ENCODE results near the gene MINDY2. TPM values are rescaled to one million over a fixed set of nuclear protein-coding genes. Genes with fewer than 3 reads are reported as not detected.

The MINDY2 gene
- total and polyA plus RNA-seq, 2 of the 8 experiments (the other 6 are each of a cell fraction or from before 2014, with no cell fraction given): 3.1 to 25.7 TPM

DNA sequence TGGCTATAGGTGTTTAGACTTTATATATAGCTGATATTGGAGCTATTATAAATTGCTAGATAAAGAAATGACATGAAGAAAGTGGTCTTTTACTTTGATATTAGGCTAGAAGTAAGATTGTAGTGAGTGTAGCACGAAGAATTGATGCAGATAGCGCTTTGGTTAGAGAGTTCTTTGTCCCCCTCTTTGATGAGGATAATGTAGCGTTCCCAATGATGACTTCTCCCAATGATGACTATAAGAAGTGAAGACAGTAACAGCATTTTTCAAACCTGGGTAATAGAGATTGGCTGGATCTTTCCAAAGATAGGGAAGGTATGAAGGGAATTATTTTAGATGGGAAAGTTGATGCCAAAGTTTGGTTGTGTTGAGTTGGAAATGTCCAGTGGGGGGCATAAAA lies 4.3 kb downstream of the MINDY2 start:
- H4K91ac ChIP-seq (replicated peaks; ENCODE audit: insufficient read length, low read length): no peak overlapping the region
- H2BK5ac ChIP-seq (ENCODE audit: low read depth, low read length): no peak overlapping the region
- H3K18ac ChIP-seq (ENCODE audit: extremely low read depth, low read length): no peak overlapping the region
- H3K79me2 ChIP-seq (ENCODE audit: control insufficient read depth in 1 of 2, insufficient read depth in 2 of 2, low read length in 2 of 2): peaks cover 0 to 57% of the 10 kb centered on the region in 2 experiments; a peak in 2 of 4 replicates
- FAIRE-seq (no peak), DNase-seq (ENCODE audit: low read depth in 1 of 2, low spot score in 2 of 2) (no peak)
- H3K27me3 ChIP-seq (replicated peaks in 1 of 4; ENCODE audit: control insufficient read depth in 3 of 4, extremely low read depth in 1 of 4, insufficient read depth in 3 of 4, low read length in 3 of 4): no peaks in the 10 kb centered on the region
- no peak overlapping the region for H2BK120ac ChIP-seq (replicated peaks; ENCODE audit: low read depth, low read length)
- H3K14ac ChIP-seq (ENCODE audit: insufficient read length): no peak overlapping the region
- no peaks in the 10 kb centered on the region; a peak in 1 of 7 replicates for H3K4me1 ChIP-seq (replicated peaks in 1 of 4; ENCODE audit: control insufficient read depth in 3 of 4, insufficient read depth in 4 of 4, low read length in 3 of 4)
- H3K79me1 ChIP-seq (ENCODE audit: low read depth, low read length): peaks cover 3% of the 10 kb centered on the region; the same call in 1 of the 2 replicates
- no peak overlapping the region for H4K8ac ChIP-seq (ENCODE audit: extremely low read depth, insufficient read depth, low read length)
- CTCF ChIA-PET (ENCODE audit: partially characterized antibody): interaction anchor here (0.6 kb wide), 1 partner anchor 28 kb away, joined by 3 read pairs; no protein-coding TSS in a partner anchor
- peaks cover 6% of the 10 kb centered on the region; the same call in 1 of the 2 replicates for H3K23me2 ChIP-seq (ENCODE audit: low read depth, low read length)
- WGBS, 2 experiments (ENCODE audit: extremely low coverage in 1 of 2, insufficient coverage in 1 of 2, insufficient read length in 1 of 2, insufficient replicate concordance in 2 of 2, low coverage in 1 of 2, low lambda C conversion rate in 2 of 2, missing lambda C conversion rate in 1 of 2): 93% methylated on average over 3 of the region's 3 CpGs; no CpG with 5 or more reads in 1 of the 2 experiments
- no peaks in the 10 kb centered on the region for H3K9me3 ChIP-seq (ENCODE audit: insufficient read depth in 2 of 2, low read depth in 1 of 2, low read length in 1 of 2)
- no peak overlapping the region for H2BK20ac ChIP-seq (ENCODE audit: low read length)
- no peak overlapping the region for H3K27ac ChIP-seq (ENCODE audit: low read depth, low read length)
- POLR2A ChIA-PET (ENCODE audit: partially characterized antibody): no interaction called here
- H4K20me1 ChIP-seq (replicated peaks in 1 of 2; ENCODE audit: control insufficient read depth in 1 of 2, insufficient read depth in 2 of 2, low read length in 2 of 2): peaks cover 0 to 1% of the 10 kb centered on the region in 2 experiments
- no peak overlapping the region for H2BK12ac ChIP-seq (ENCODE audit: low read depth, low read length)
- H2AFZ ChIP-seq (ENCODE audit: low read length): no peak overlapping the region
- H3K4me2 ChIP-seq (ENCODE audit: insufficient read depth in 1 of 2, low read depth in 2 of 2, low read length in 2 of 2): no peak overlapping the region
- no peak overlapping the region for H3K56ac ChIP-seq (replicated peaks; ENCODE audit: insufficient read length, low read depth, low read length)
- no peak overlapping the region for H4K5ac ChIP-seq (ENCODE audit: insufficient read length, low read depth, low read length)
- no peak overlapping the region for H2AK5ac ChIP-seq (ENCODE audit: low read depth, low read length)
- H3K23ac ChIP-seq (ENCODE audit: insufficient read length): no peak overlapping the region
- H3K4me3 ChIP-seq (ENCODE audit: extremely low read depth in 1 of 4, insufficient read depth in 2 of 4, low read depth in 3 of 4, low read length in 4 of 4): no peak overlapping the region
- no peak for TF ChIP-seq POU5F1 (IDR thresholded peaks at IDR 0.05; ENCODE audit: low read depth, low read length)
- no peak for TF ChIP-seq POLR2AphosphoS5 (IDR thresholded peaks at IDR 0.05; ENCODE audit: low read depth, low read length)
- no peak for TF ChIP-seq GTF2F1 (IDR thresholded peaks at IDR 0.05; ENCODE audit: borderline replicate concordance, low read depth, low read length)
- TF ChIP-seq JUN (IDR thresholded peaks at IDR 0.05; ENCODE audit: low read depth, low read length): no peak
- TF ChIP-seq SIRT6 (IDR thresholded peaks at IDR 0.05; ENCODE audit: low read length): no peak
- TF ChIP-seq, protein P1, sequence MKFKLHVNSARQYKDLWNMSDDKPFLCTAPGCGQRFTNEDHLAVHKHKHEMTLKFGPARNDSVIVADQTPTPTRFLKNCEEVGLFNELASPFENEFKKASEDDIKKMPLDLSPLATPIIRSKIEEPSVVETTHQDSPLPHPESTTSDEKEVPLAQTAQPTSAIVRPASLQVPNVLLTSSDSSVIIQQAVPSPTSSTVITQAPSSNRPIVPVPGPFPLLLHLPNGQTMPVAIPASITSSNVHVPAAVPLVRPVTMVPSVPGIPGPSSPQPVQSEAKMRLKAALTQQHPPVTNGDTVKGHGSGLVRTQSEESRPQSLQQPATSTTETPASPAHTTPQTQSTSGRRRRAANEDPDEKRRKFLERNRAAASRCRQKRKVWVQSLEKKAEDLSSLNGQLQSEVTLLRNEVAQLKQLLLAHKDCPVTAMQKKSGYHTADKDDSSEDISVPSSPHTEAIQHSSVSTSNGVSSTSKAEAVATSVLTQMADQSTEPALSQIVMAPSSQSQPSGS (IDR thresholded peaks at IDR 0.05; ENCODE audit: low read length): no peak
- TF ChIP-seq HDAC2 (IDR thresholded peaks at IDR 0.05; ENCODE audit: borderline replicate concordance in 1 of 2, low read depth in 2 of 2, low read length in 2 of 2): no peak
- H3K36me3 ChIP-seq (ENCODE audit: control insufficient read depth in 2 of 4, insufficient read depth in 4 of 4, low read length in 3 of 4): no peaks in the 10 kb centered on the region; a peak in 2 of 8 replicates
- H2BK15ac ChIP-seq (ENCODE audit: low read length): no peak overlapping the region
- no peak overlapping the region for H3K9ac ChIP-seq (replicated peaks in 1 of 4; ENCODE audit: extremely low read depth in 1 of 4, low read depth in 3 of 4, low read length in 3 of 4)
- no peak overlapping the region for H3K4ac ChIP-seq (replicated peaks; ENCODE audit: insufficient read length, low read depth, low read length)

Data from H1 (cell line).